Trophoblast cell (in vitro differentiated cells and primary cell): ENCODE results near the gene SLC36A2.
A peak's percentile ranks its signal among the peaks of the same experiment; 100 is the strongest.

ENCODE experiments used
- DNase-seq, 2 donors: peaks; one replicate each; pipeline ENCODE4 v3.0.0-alpha.2; 2016
- H2AFZ ChIP-seq: 2 replicates; pipeline ENCODE4 v1.6.1; 2013; ENCODE audit warnings: low read length, moderate library complexity, mild to moderate bottlenecking; ENCODE audit not compliant: insufficient read depth, poor library complexity
- H2AK5ac ChIP-seq: 2 replicates; pipeline ENCODE4 v1.6.1; 2013; ENCODE audit warnings: mild to moderate bottlenecking, low read length
- H2BK120ac ChIP-seq: 2 replicates; pipeline ENCODE4 v1.6.1; 2013; ENCODE audit warnings: low read length, mild to moderate bottlenecking, moderate library complexity; ENCODE audit not compliant: insufficient read depth, poor library complexity
- H2BK12ac ChIP-seq: 2 replicates; pipeline ENCODE4 v1.6.1; 2013; ENCODE audit warnings: mild to moderate bottlenecking, low read length, moderate library complexity
- H2BK5ac ChIP-seq: 2 replicates; pipeline ENCODE4 v1.6.1; 2013; ENCODE audit warnings: low read length, low read depth, moderate library complexity, mild to moderate bottlenecking; ENCODE audit not compliant: poor library complexity
- H3K14ac ChIP-seq: 2 replicates; pipeline ENCODE4 v1.6.1; 2013; ENCODE audit warnings: mild to moderate bottlenecking, low read length
- H3K18ac ChIP-seq: 2 replicates; pipeline ENCODE4 v1.6.1; 2013; ENCODE audit warnings: mild to moderate bottlenecking, low read length
- H3K23ac ChIP-seq: 2 replicates; pipeline ENCODE4 v1.6.1; 2013; ENCODE audit warnings: low read length
- H3K27ac ChIP-seq: 2 replicates; pipeline ENCODE4 v1.5.1; 2013; ENCODE audit warnings: low read depth, mild to moderate bottlenecking, inconsistent platforms, low read length, moderate library complexity
- H3K27me3 ChIP-seq: 2 replicates; pipeline ENCODE4 v1.6.1; 2013; ENCODE audit warnings: inconsistent platforms, mild to moderate bottlenecking, low read length, moderate library complexity; ENCODE audit not compliant: insufficient read depth
- H3K36me3 ChIP-seq, 2 experiments: 1 replicate in 1 of 2; 2 replicates in 1 of 2; pipeline ENCODE4 v1.6.1; 2013; ENCODE audit warnings: low read length in 2 of 2, mild to moderate bottlenecking in 2 of 2, moderate library complexity in 1 of 2; ENCODE audit not compliant: insufficient read depth in 2 of 2, control insufficient read depth in 1 of 2
- H3K4ac ChIP-seq: 2 replicates; pipeline ENCODE4 v1.6.1; 2013; ENCODE audit warnings: low read depth, mild to moderate bottlenecking, low read length, moderate library complexity
- H3K4me1 ChIP-seq, 2 experiments: 1 replicate in 1 of 2; 2 replicates in 1 of 2; pipeline ENCODE4 v1.6.1; 2013; ENCODE audit warnings: low read length in 2 of 2, mild to moderate bottlenecking in 2 of 2, moderate library complexity in 1 of 2; ENCODE audit not compliant: insufficient read depth in 2 of 2, control insufficient read depth in 1 of 2
- H3K4me2 ChIP-seq: 2 replicates; pipeline ENCODE4 v1.6.1; 2013; ENCODE audit warnings: inconsistent platforms, mild to moderate bottlenecking, low read length, moderate library complexity
- H3K4me3 ChIP-seq: 2 replicates; pipeline ENCODE4 v1.5.1; 2013; ENCODE audit warnings: mild to moderate bottlenecking, low read depth, low read length, inconsistent platforms
- H3K79me1 ChIP-seq: one replicate; pipeline ENCODE4 v1.6.1; 2013; ENCODE audit warnings: low read length
- H3K79me2 ChIP-seq: 2 replicates; pipeline ENCODE4 v1.6.1; 2013; ENCODE audit warnings: low read length, mild to moderate bottlenecking; ENCODE audit not compliant: control insufficient read depth, insufficient read depth, poor library complexity
- H3K9ac ChIP-seq: 2 replicates; pipeline ENCODE4 v1.6.1; 2013; ENCODE audit warnings: mild to moderate bottlenecking, low read length
- H3K9me3 ChIP-seq: 2 replicates; pipeline ENCODE4 v1.6.1; 2013; ENCODE audit warnings: low read depth, mild to moderate bottlenecking, control low read depth, inconsistent platforms, low read length; ENCODE audit not compliant: insufficient read depth
- H4K12ac ChIP-seq: 2 replicates; pipeline ENCODE4 v1.6.1; 2013; ENCODE audit warnings: low read depth, mild to moderate bottlenecking, low read length, moderate library complexity
- H4K8ac ChIP-seq: 2 replicates; pipeline ENCODE4 v1.6.1; 2013; ENCODE audit warnings: low read depth, mild to moderate bottlenecking, low read length, moderate library complexity
- H4K91ac ChIP-seq: one replicate; pipeline ENCODE4 v1.6.1; 2013; ENCODE audit warnings: low read depth, mild to moderate bottlenecking, low read length, moderate library complexity
- WGBS: extraction: QIAGEN DNeasy Blood & Tissue Kit; methylation state at CpG from one replicate; pipeline ENCODE4 v1.1.7; 2013; ENCODE audit warnings: missing lambda C conversion rate; ENCODE audit not compliant: insufficient read length, insufficient coverage; ENCODE audit errors: extremely low coverage; 5-methylcytosine and 5-hydroxymethylcytosine counted together

The SLC36A2 gene

DNA sequence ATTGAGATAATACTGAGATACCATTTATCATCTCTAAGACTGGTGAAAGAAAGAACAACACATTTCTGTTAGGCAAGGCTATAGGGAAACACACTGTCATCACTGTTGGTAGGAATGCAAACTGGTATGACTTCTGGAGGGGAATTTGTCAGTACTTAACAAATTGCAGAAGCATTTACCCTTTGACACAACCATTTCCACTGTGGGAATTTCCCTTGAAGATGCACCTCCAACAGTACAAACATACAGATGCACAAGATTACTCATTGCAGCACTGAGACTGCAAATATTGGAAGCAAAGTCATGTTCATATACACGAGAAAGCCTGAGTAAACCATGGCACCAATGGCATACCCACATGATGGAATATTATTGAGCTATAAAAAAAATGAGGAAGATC lies 76.8 kb downstream of the SLC36A2 start:
- no peak overlapping the region for H3K14ac ChIP-seq
- H3K4me2 ChIP-seq, result no peak overlapping the region
- no peak overlapping the region for H3K18ac ChIP-seq
- H3K79me2 ChIP-seq, result no peaks in the 10 kb centered on the region
- H3K4me1 ChIP-seq, result peaks cover 19 to 27% of the 10 kb centered on the region in 2 experiments
- no peak overlapping the region for H2BK5ac ChIP-seq
- WGBS, result no CpG with 5 or more reads among the region's 1 CpG
- H3K9ac ChIP-seq, result no peak overlapping the region
- H2AFZ ChIP-seq, result no peak overlapping the region
- no peaks in the 10 kb centered on the region for H3K27me3 ChIP-seq
- H2BK12ac ChIP-seq, result no peak overlapping the region
- H3K27ac ChIP-seq, result no peak overlapping the region
- no peak overlapping the region for H3K23ac ChIP-seq
- H3K4ac ChIP-seq, result no peak overlapping the region
- DNase-seq, result peak; percentile 85 to 95
- no peak overlapping the region for H4K8ac ChIP-seq
- no peak overlapping the region for H2AK5ac ChIP-seq
- H4K91ac ChIP-seq, result no peak overlapping the region
- peaks cover 2% of the 10 kb centered on the region for H3K79me1 ChIP-seq
- H3K36me3 ChIP-seq, result peaks cover 3 to 4% of the 10 kb centered on the region in 2 experiments
- H3K4me3 ChIP-seq, result no peak overlapping the region
- H4K12ac ChIP-seq, result no peak overlapping the region
- H2BK120ac ChIP-seq, result no peak overlapping the region
- H3K9me3 ChIP-seq, result no peaks in the 10 kb centered on the region

DNA sequence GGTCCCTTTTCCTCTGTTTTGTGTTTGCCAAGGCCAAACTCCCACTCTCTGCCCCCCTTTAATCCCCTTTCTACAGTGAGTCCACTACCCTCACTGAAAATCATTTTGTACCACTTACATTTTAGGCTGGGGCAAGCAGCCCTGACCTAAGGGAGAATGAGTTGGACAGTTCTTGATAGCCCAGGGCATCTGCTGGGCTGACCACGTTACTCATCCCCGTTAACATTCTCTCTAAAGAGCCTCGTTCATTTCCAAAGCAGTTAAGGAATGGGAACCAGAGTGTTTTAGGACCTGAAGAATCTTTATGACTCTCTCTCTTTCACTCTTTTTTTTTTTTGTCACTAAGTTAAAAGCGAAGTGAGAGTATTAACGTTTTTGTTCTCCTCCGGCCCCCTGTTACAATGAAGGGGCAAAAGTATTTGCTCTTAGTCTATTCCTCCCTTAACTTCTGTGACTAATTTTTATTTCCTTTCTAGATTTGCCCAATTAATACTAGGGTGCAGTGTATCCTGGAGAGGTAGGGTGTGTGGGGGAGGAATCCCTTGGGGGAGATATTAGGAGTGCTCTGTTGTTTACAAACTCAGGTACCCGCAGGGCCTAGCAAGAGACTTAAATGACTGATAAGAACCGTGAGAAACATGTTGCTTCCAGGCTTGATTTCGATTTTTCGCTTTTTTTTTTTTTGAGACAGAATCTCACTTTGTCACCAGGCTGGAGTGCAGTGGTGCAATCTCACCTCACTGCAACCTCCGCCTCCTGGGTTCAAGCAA lies 79.7 kb downstream of the SLC36A2 start:
- peak overlapping the region; percentile 9 for H3K27ac ChIP-seq
- H4K12ac ChIP-seq, result no peak overlapping the region
- no peak overlapping the region for H3K23ac ChIP-seq
- H2BK5ac ChIP-seq, result no peak overlapping the region
- H3K9ac ChIP-seq, result no peak overlapping the region
- H2AK5ac ChIP-seq, result no peak overlapping the region
- H3K27me3 ChIP-seq, result no peaks in the 10 kb centered on the region
- H3K4me2 ChIP-seq, result no peak overlapping the region
- peaks cover 3 to 8% of the 10 kb centered on the region in 2 experiments for H3K36me3 ChIP-seq
- no peak overlapping the region for H2BK12ac ChIP-seq
- no peaks in the 10 kb centered on the region for H3K79me2 ChIP-seq
- DNase-seq, result peak; percentile 86 to 94
- H2AFZ ChIP-seq, result no peak overlapping the region
- no peak overlapping the region for H3K14ac ChIP-seq
- peaks cover 20 to 33% of the 10 kb centered on the region in 2 experiments for H3K4me1 ChIP-seq
- no peak overlapping the region for H3K4me3 ChIP-seq
- peaks cover 2% of the 10 kb centered on the region for H3K79me1 ChIP-seq
- no peak overlapping the region for H4K91ac ChIP-seq
- H3K4ac ChIP-seq, result no peak overlapping the region
- H3K9me3 ChIP-seq, result no peaks in the 10 kb centered on the region
- no CpG with 5 or more reads among the region's 11 CpGs for WGBS
- H2BK120ac ChIP-seq, result no peak overlapping the region
- no peak overlapping the region for H4K8ac ChIP-seq
- no peak overlapping the region for H3K18ac ChIP-seq
